ENCODE measurements around the gene PTPRCAP. TPM values are rescaled to one million over a fixed set of nuclear protein-coding genes. Genes with fewer than 3 reads are reported as not detected.
A peak's percentile ranks its signal among the peaks of the same experiment; 100 is the strongest.

The PTPRCAP gene
- total and polyA plus RNA-seq, 2 donors (not counting 1 experiment from before 2014, with no cell fraction given) = 266 to 565 TPM

DNA sequence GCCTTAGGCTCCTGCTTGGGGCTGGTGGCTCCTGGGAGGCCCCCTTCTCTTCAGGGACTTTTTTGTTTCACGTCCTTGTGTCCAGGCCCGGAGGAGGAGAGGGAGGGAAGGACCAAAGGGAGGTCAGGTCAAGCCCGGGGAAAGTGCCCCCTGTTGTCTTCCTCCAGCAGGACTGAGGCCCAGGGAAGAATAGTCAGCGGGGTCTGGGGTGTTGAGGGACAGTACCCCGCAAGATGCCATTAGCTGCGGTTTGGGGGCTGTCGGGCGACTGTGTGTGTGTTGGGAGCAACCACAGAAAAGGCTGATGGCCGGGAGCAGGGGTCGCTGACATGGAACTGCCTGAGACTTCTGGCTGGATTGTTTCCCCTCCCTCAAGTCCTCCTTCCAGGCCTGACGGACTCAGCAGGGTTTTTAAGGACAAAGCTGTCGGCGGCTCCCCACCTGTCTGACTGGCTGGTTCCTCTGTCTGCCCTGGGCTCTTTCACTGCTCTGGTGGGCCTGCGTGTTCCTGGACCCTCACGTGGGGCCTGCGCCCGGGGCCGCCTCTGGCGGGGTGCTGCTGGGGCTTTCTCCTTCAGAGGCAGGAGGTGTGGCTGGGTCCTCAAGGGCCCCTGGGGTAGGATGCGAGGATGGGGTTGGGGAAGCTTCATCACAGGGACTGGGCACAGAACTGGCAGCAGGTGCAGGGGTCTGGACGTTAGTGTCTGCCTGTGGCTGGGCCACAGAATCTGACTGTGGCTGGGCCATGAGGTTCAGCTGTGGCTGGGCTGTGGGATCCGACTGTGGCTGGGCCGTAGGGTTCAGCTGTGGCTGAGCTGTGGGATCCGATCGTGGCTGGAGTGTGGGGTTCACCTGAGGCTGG lies 13.5 kb upstream of the PTPRCAP start:
- H3K4me3 Mint-ChIP-seq = no peak overlapping the region
- WGBS (ENCODE audit: insufficient coverage) = 88% methylated on average over 25 of the region's 25 CpGs
- ChIA-PET POLR2A (interaction anchor here (0.7 to 9.6 kb wide), 8 partner anchors 9 to 59 kb away, joined by 3 to 110 read pairs (median 4); partner anchors contain the start of genes PPP1CA, PTPRCAP, RAD9A and TMEM134), CTCF (interaction anchor here (1.2 to 1.5 kb wide), 2 partner anchors 13 to 33 kb away, joined by 3 to 4 read pairs; partner anchors contain the start of gene PTPRCAP)
- H3K9ac ChIP-seq (ENCODE audit: low read length) = no peak overlapping the region
- peak overlapping the region; percentile 81 for H3K27ac Mint-ChIP-seq
- H4K20me1 ChIP-seq (ENCODE audit: control insufficient read depth, insufficient read depth, low read length, poor library complexity, severe bottlenecking) = no peaks in the 10 kb centered on the region
- H3K27ac ChIP-seq (ENCODE audit: low read length in 2 of 2) = no peak overlapping the region
- H3K9me3 ChIP-seq (ENCODE audit: control extremely low read depth in 1 of 3, control insufficient read depth in 2 of 3, insufficient read depth in 1 of 3, low read length in 2 of 3) = no peaks in the 10 kb centered on the region
- ATAC-seq (ENCODE audit: low read depth) = no peak
- H3K4me3 ChIP-seq (ENCODE audit: control extremely low read depth in 1 of 5, extremely low read depth in 1 of 5, insufficient read depth in 1 of 5, low read depth in 2 of 5, low read length in 4 of 5) = no peak overlapping the region
- H3K4me1 ChIP-seq (ENCODE audit: control insufficient read depth in 2 of 2, insufficient read depth in 2 of 2, low read length in 2 of 2) = peaks cover 55 to 87% of the 10 kb centered on the region in 2 donors
- H3K9me3 Mint-ChIP-seq (ENCODE audit: insufficient read depth) = no peaks in the 10 kb centered on the region
- no peak overlapping the region for H2AFZ ChIP-seq (ENCODE audit: insufficient read depth, low read depth, low read length, poor library complexity, severe bottlenecking)
- no peaks in the 10 kb centered on the region for H3K36me3 ChIP-seq (replicated peaks in 1 of 2; ENCODE audit: control extremely low read depth in 1 of 2, control insufficient read depth in 1 of 2, extremely low read depth in 1 of 2, insufficient read depth in 2 of 2, low read length in 1 of 2)
- H3K4me2 ChIP-seq (replicated peaks; ENCODE audit: low read depth, low read length, poor library complexity, severe bottlenecking) = peak overlapping the region; percentile 32
- peaks cover 50% of the 10 kb centered on the region for H3K4me1 Mint-ChIP-seq
- H3K27me3 Mint-ChIP-seq = no peaks in the 10 kb centered on the region
- intact Hi-C loops (cut with micrococcal nuclease) = no loop called here
- TF ChIP-seq EZH2 (IDR thresholded peaks at IDR 0.05; ENCODE audit: borderline replicate concordance, insufficient read depth, low read depth, low read length, poor library complexity, severe bottlenecking) = no peak
- TF ChIP-seq, protein P1, sequence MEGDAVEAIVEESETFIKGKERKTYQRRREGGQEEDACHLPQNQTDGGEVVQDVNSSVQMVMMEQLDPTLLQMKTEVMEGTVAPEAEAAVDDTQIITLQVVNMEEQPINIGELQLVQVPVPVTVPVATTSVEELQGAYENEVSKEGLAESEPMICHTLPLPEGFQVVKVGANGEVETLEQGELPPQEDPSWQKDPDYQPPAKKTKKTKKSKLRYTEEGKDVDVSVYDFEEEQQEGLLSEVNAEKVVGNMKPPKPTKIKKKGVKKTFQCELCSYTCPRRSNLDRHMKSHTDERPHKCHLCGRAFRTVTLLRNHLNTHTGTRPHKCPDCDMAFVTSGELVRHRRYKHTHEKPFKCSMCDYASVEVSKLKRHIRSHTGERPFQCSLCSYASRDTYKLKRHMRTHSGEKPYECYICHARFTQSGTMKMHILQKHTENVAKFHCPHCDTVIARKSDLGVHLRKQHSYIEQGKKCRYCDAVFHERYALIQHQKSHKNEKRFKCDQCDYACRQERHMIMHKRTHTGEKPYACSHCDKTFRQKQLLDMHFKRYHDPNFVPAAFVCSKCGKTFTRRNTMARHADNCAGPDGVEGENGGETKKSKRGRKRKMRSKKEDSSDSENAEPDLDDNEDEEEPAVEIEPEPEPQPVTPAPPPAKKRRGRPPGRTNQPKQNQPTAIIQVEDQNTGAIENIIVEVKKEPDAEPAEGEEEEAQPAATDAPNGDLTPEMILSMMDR (IDR thresholded peaks at IDR 0.05) = no peak
- H3K27me3 ChIP-seq (replicated peaks in 1 of 4; ENCODE audit: control extremely low read depth in 1 of 4, control insufficient read depth in 3 of 4, insufficient read depth in 4 of 4, low read length in 3 of 4) = no peaks in the 10 kb centered on the region
- peaks cover 60% of the 10 kb centered on the region for H3K79me2 ChIP-seq (ENCODE audit: control insufficient read depth, insufficient read depth, low read length)
- no peak for DNase-seq
